ENCODE data around the gene PTPRE.

The PTPRE gene

DNA sequence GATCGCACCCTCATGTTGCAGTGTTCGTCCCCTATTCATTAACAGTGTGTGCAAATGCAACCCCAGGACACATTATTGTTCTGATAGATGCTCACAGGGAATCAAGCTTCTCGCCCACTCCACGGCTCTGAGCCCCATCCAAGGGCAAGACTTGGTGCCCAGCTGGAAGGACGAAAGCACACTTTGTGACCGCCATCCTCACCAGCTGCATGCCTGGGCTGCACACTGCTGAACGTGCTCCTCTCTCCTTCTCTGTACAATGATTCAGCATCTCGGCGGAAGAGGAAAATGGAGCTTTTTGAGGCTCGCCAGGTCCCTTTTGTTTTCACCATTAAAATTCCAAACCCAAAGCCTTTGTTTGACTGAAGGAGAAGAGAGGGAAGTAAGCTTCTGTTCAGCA, 177.5 kb downstream of the PTPRE start:
- no peak overlapping the region for H3K4me3 ChIP-seq (replicated peaks; ENCODE audit: insufficient read depth, low read length)
- H3K27ac ChIP-seq (replicated peaks) = no peak overlapping the region
- no peaks in the 10 kb centered on the region for H3K27me3 ChIP-seq (ENCODE audit: insufficient read depth, poor library complexity, severe bottlenecking)
- no peak for DNase-seq (ENCODE audit: low read depth in 1 of 2, low spot score in 1 of 2)
- TF ChIP-seq GABPA (IDR thresholded peaks at IDR 0.05; ENCODE audit: low read depth) (no peak), POLR2AphosphoS5 (IDR thresholded peaks at IDR 0.05; ENCODE audit: low read depth) (no peak), SPI1 (IDR thresholded peaks at IDR 0.05; ENCODE audit: borderline replicate concordance, low read depth) (no peak)
- TF ChIP-seq, protein P1, sequence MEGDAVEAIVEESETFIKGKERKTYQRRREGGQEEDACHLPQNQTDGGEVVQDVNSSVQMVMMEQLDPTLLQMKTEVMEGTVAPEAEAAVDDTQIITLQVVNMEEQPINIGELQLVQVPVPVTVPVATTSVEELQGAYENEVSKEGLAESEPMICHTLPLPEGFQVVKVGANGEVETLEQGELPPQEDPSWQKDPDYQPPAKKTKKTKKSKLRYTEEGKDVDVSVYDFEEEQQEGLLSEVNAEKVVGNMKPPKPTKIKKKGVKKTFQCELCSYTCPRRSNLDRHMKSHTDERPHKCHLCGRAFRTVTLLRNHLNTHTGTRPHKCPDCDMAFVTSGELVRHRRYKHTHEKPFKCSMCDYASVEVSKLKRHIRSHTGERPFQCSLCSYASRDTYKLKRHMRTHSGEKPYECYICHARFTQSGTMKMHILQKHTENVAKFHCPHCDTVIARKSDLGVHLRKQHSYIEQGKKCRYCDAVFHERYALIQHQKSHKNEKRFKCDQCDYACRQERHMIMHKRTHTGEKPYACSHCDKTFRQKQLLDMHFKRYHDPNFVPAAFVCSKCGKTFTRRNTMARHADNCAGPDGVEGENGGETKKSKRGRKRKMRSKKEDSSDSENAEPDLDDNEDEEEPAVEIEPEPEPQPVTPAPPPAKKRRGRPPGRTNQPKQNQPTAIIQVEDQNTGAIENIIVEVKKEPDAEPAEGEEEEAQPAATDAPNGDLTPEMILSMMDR (IDR thresholded peaks at IDR 0.05; ENCODE audit: insufficient read depth, low read length) = no peak
- TF ChIP-seq, protein P2, sequence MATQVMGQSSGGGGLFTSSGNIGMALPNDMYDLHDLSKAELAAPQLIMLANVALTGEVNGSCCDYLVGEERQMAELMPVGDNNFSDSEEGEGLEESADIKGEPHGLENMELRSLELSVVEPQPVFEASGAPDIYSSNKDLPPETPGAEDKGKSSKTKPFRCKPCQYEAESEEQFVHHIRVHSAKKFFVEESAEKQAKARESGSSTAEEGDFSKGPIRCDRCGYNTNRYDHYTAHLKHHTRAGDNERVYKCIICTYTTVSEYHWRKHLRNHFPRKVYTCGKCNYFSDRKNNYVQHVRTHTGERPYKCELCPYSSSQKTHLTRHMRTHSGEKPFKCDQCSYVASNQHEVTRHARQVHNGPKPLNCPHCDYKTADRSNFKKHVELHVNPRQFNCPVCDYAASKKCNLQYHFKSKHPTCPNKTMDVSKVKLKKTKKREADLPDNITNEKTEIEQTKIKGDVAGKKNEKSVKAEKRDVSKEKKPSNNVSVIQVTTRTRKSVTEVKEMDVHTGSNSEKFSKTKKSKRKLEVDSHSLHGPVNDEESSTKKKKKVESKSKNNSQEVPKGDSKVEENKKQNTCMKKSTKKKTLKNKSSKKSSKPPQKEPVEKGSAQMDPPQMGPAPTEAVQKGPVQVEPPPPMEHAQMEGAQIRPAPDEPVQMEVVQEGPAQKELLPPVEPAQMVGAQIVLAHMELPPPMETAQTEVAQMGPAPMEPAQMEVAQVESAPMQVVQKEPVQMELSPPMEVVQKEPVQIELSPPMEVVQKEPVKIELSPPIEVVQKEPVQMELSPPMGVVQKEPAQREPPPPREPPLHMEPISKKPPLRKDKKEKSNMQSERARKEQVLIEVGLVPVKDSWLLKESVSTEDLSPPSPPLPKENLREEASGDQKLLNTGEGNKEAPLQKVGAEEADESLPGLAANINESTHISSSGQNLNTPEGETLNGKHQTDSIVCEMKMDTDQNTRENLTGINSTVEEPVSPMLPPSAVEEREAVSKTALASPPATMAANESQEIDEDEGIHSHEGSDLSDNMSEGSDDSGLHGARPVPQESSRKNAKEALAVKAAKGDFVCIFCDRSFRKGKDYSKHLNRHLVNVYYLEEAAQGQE (IDR thresholded peaks at IDR 0.05; ENCODE audit: insufficient replicate concordance, low read depth) = no peak

DNA sequence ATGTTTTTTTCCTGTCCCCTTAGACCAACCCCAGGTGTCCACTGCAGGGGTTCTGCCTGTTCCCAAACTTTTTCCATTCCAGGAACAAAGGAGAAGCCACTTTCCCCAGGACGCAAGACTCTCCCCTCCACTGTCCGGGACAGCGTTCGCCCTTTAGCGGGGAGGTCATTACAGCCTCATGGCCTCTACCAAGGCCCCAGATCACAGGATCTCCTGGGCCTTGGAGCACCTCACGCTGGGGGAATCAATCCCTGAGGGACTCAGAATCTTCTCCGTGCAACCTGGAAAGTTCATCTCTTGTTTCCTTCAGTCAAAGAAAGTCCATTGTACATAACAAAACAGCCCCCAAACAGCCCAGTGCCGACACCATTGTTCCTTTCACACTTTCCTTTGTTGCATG, 178.1 kb downstream of the PTPRE start:
- TF ChIP-seq, protein P1 (IDR thresholded peaks at IDR 0.05; ENCODE audit: insufficient read depth, low read length) = no peak
- TF ChIP-seq GABPA (IDR thresholded peaks at IDR 0.05; ENCODE audit: low read depth) (no peak), POLR2AphosphoS5 (IDR thresholded peaks at IDR 0.05; ENCODE audit: low read depth) (no peak), SPI1 (IDR thresholded peaks at IDR 0.05; ENCODE audit: borderline replicate concordance, low read depth) (no peak)
- TF ChIP-seq, protein P2 (IDR thresholded peaks at IDR 0.05; ENCODE audit: insufficient replicate concordance, low read depth) = no peak
- no peaks in the 10 kb centered on the region for H3K27me3 ChIP-seq (ENCODE audit: insufficient read depth, poor library complexity, severe bottlenecking)
- H3K27ac ChIP-seq (replicated peaks) = no peak overlapping the region

DNA sequence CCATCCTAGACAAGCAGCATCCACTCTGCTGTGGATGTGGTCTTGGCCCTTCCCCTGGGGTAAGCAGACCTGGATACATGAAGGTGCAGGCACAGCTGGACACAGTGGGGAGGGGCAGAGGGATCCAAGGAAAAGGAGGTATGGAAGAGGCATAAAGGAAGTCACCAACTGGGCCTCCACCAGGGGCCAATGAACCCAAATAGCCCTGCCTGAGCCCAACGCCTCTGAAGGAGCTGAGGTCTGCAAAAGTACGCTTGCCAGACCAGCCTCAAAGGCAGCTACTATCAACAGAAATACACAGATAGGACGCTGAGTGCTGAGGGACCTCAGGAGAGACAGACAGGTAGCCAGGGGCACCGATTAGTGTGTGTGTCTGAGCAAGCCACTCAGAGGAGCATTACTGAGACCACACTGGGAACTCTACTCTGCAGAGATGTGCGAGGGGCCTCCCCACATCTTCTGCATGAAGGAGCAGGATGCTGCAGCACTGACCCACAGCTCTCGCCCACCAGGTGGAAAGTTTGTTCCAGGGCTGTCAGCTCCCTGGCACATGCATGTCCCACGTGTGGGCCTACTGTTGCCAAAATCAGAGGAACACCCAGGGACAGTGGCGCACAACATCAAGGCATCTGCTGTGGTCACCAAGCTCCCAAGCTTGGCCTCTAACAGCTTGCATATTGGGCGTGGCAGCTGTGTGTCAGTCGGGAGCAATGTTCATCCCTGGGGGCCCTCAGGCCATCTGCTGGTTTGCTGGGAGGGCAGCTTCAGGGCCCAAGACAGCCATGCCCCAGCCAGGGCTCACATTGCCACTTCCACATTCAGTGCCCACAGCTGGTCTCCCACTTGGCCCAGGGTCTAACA, 179.3 kb downstream of the PTPRE start:
- Histone ChIP-seq H3K27ac (replicated peaks) (no peak overlapping the region), H3K27me3 (ENCODE audit: insufficient read depth, poor library complexity, severe bottlenecking) (no peaks in the 10 kb centered on the region), H3K4me3 (replicated peaks; ENCODE audit: insufficient read depth, low read length) (no peak overlapping the region)
- TF ChIP-seq, protein P1 (IDR thresholded peaks at IDR 0.05; ENCODE audit: insufficient read depth, low read length) = no peak
- TF ChIP-seq, protein P2 (IDR thresholded peaks at IDR 0.05; ENCODE audit: insufficient replicate concordance, low read depth) = no peak
- TF ChIP-seq SPI1 (IDR thresholded peaks at IDR 0.05; ENCODE audit: borderline replicate concordance, low read depth) (no peak), POLR2AphosphoS5 (IDR thresholded peaks at IDR 0.05; ENCODE audit: low read depth) (no peak), GABPA (IDR thresholded peaks at IDR 0.05; ENCODE audit: low read depth) (no peak)
- no peak for DNase-seq (ENCODE audit: low read depth in 1 of 2, low spot score in 1 of 2)

More for the DNA sequence above, 178.1 kb downstream of the PTPRE start:
- no peak for DNase-seq (ENCODE audit: low read depth in 1 of 2, low spot score in 1 of 2)
- H3K4me3 ChIP-seq (replicated peaks; ENCODE audit: insufficient read depth, low read length) = no peak overlapping the region

Data from HL-60 (cell line).